Ishikawa (cell line): ENCODE data around the gene RAPSN.

Experiments used
- CREB1 ChIP-seq: IDR thresholded peaks from 2 replicates; pipeline ENCODE4 v1.6.1; 2012; ENCODE audit warnings: low read depth
- EP300 ChIP-seq: IDR thresholded peaks from 2 replicates; pipeline ENCODE4 v1.6.1; 2012; ENCODE audit warnings: borderline replicate concordance

DNA sequence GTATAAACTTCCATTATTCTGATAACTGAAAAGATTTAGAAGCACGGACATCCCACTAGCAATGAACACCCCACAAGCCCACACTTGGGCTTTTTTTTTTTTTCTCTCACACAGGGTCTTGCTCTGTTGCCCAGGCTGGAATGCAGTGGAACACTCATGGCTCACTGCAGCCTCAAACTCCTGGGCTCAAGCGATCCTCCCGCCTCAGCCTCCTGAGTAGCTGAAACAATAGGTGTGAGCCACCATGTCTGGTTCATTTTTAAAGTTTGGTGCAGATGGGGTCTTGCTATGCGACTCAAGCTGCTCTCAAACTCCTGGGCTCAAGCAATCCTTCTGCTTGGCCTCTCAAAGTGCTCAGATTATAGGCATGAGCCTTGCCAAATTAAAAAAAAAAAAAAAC, 3.1 kb downstream of the RAPSN start:
- TF ChIP-seq EP300, result no peak
- no peak for TF ChIP-seq CREB1
